ENCODE results near the gene HOXB3. TPM values are rescaled to one million over a fixed set of nuclear protein-coding genes. Genes with fewer than 3 reads are reported as not detected.

The HOXB3 gene
- total RNA-seq, 1 experiment from 2014 or later: 6.0 TPM

DNA sequence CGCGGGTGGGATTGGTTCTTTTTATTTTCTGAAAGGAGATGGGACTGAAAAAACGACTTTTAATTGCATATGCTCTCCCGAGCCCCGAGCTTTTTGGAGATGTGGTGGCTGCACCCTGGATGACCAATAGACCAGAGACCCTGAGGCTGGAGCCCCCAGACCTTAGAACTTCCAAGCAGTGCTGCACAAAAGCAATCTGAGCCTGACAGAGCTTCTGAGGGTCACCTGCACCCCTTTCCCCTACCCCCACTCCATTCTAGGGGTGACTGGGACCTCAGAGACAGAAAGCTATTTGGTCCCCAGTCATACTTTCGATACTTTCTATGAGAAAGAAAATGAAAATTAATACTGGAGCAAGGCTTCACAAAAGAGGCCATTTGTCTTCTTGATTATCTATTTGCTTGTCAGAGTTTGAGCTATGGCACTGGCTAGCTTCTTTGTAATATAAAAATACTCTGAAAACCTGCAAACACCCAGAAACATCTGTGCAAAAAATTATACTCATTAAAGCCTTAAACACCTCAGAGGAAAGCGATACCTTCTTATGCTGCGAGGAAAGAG, 15.5 kb downstream of the HOXB3 start:
- Histone ChIP-seq H3K4me1 (ENCODE audit: insufficient read depth, low read length) (peaks cover 20% of the 10 kb centered on the region), H3K79me2 (ENCODE audit: low read length) (no peaks in the 10 kb centered on the region), H3K27ac (ENCODE audit: low read length) (no peak overlapping the region), H3K4me2 (ENCODE audit: low read length) (peak overlapping the region; percentile 51), H3F3A (ENCODE audit: low read length, unreplicated experiment) (no peaks in the 10 kb centered on the region), H4K20me1 (ENCODE audit: low read length) (no peaks in the 10 kb centered on the region), H3K27me3 (ENCODE audit: low read length) (no peaks in the 10 kb centered on the region), H3K36me3 (ENCODE audit: low read depth, low read length) (no peaks in the 10 kb centered on the region), H3K9me2 (replicated peaks; ENCODE audit: low read length) (no peaks in the 10 kb centered on the region), H2AFZ (ENCODE audit: low read length) (peak overlapping the region; percentile 22; the same call in 1 of the 2 replicates), H3K9me3 (ENCODE audit: low read length) (no peaks in the 10 kb centered on the region), H3K4me3 (ENCODE audit: low read length) (no peak overlapping the region), H3K9ac (ENCODE audit: low read length) (no peak overlapping the region)
- DNase-seq (no peak), ATAC-seq (no peak)
- no TSS peak for BruUV-seq (replicated peaks)
- TF ChIP-seq EZH2phosphoT487 (IDR thresholded peaks at IDR 0.05; ENCODE audit: borderline replicate concordance, low read length) (no peak), EZH2 (IDR thresholded peaks at IDR 0.05; ENCODE audit: low read length, unreplicated experiment) (no peak), CTCF (conservative IDR thresholded peaks at IDR 0.05; ENCODE audit: low read depth, low read length) (no peak)
- intact Hi-C loops (cut with micrococcal nuclease): no loop called here
- ChIA-PET CTCF (interaction anchor here (0.6 to 0.8 kb wide), 2 partner anchors 12 to 58 kb away, joined by 4 read pairs; no protein-coding TSS in a partner anchor), POLR2A (ENCODE audit: unreplicated experiment) (interaction anchor here (0.6 kb wide), 1 partner anchor 143 kb away, joined by 4 read pairs; no protein-coding TSS in a partner anchor)

DNA sequence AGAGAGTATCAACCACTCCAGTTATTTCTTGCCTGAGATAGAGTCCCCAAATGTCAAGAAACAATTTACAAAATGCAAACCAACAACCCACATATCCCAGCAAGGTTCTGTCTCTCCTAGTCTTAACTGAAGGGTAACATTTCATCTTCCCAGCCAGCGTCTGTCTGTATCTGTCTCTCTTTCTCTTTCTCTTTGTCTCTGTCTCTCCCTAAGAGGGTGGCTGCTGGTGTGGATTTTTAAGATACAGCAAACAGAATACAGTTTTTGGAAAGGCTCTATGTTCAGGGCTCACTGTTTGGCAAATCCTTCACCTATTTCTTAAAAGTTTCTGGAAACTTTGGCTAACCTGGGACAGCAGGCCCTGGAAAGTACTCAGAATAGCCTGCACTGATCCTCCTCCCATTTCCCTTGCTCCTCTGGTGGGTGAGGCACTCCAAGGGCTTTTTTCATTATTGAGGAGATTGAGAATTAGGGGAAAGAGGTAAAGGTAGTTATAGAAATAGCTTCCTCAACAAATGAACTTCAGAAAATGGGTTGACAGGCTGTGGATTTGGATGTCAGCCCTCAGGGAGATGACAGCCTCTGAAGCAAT, 18.1 kb downstream of the HOXB3 start:
- Histone ChIP-seq H3K36me3 (ENCODE audit: low read depth, low read length) (no peaks in the 10 kb centered on the region), H2AFZ (ENCODE audit: low read length) (no peak overlapping the region), H3K27me3 (ENCODE audit: low read length) (no peaks in the 10 kb centered on the region), H3K9me3 (ENCODE audit: low read length) (no peaks in the 10 kb centered on the region), H3K4me3 (ENCODE audit: low read length) (no peak overlapping the region), H3K9me2 (replicated peaks; ENCODE audit: low read length) (no peaks in the 10 kb centered on the region), H3F3A (ENCODE audit: low read length, unreplicated experiment) (no peaks in the 10 kb centered on the region), H3K4me2 (ENCODE audit: low read length) (no peak overlapping the region), H3K79me2 (ENCODE audit: low read length) (no peaks in the 10 kb centered on the region), H4K20me1 (ENCODE audit: low read length) (no peaks in the 10 kb centered on the region), H3K27ac (ENCODE audit: low read length) (no peak overlapping the region), H3K9ac (ENCODE audit: low read length) (no peak overlapping the region), H3K4me1 (ENCODE audit: insufficient read depth, low read length) (peaks cover 13% of the 10 kb centered on the region)
- POLR2A ChIA-PET (ENCODE audit: unreplicated experiment): no interaction called here
- no peak for ATAC-seq
- CTCF ChIA-PET: no interaction called here
- BruUV-seq (replicated peaks): no TSS peak
- DNase-seq: no peak
- intact Hi-C loops (cut with micrococcal nuclease): no loop called here
- no peak for TF ChIP-seq EZH2 (IDR thresholded peaks at IDR 0.05; ENCODE audit: low read length, unreplicated experiment)
- TF ChIP-seq CTCF (conservative IDR thresholded peaks at IDR 0.05; ENCODE audit: low read depth, low read length): no peak
- TF ChIP-seq EZH2phosphoT487 (IDR thresholded peaks at IDR 0.05; ENCODE audit: borderline replicate concordance, low read length): no peak
